Panc1 (cell line): ENCODE data around the gene CARM1. TPM values are rescaled to one million over a fixed set of nuclear protein-coding genes. Genes with fewer than 3 reads are reported as not detected.

Experiments
- ATAC-seq: fragments of 200-7000 bp; cut with Tn5 transposase; 2 replicates; pipeline ENCODE4 v1.9.1; 2020; ENCODE audit warnings: mild to moderate bottlenecking, moderate library complexity
- BruUV-seq: library from RNA; stranded (reverse); fragments of 400-500 nt; replicated peaks from 2 replicates; lab custom pipeline; 2021; lab: Mats Ljungman, UMichigan
- CTCF ChIA-PET: fragments of 300-600 bp; sonication (Branson Sonifier 250); formaldehyde crosslinking; loops from one replicate; lab custom pipeline; 2022; ENCODE audit warnings: antibody characterized with exemption; lab: Charles Lee
- POLR2A ChIA-PET: fragments of 300-600 bp; sonication (Branson Sonifier 250); formaldehyde crosslinking; loops from one replicate; lab custom pipeline; 2022; ENCODE audit warnings: antibody characterized with exemption; lab: Charles Lee
- DNase-seq: peaks from one replicate; pipeline ENCODE4 v3.0.0-alpha.2; 2010; ENCODE audit warnings: low read depth, low spot score
- H3K27ac ChIP-seq: 2 replicates; pipeline ENCODE4 v1.5.1; 2011; ENCODE audit warnings: mild to moderate bottlenecking, low read length, inconsistent platforms
- H3K27me3 ChIP-seq: fragments of 200-500 bp; sonication (Bioruptor generic); 2 replicates; pipeline ENCODE4 v1.6.0; 2014; ENCODE audit warnings: low read length, inconsistent platforms; ENCODE audit not compliant: control insufficient read depth, insufficient read depth
- H3K36me3 ChIP-seq: fragments of 200-500 bp; sonication (Bioruptor generic); 2 replicates; pipeline ENCODE4 v1.5.1; 2014; ENCODE audit warnings: inconsistent platforms, mild to moderate bottlenecking, low read length, moderate library complexity; ENCODE audit not compliant: control insufficient read depth, insufficient read depth
- H3K4me1 ChIP-seq: 2 replicates; pipeline ENCODE4 v1.5.1; 2011; ENCODE audit warnings: inconsistent platforms, mild to moderate bottlenecking, low read length, moderate library complexity; ENCODE audit not compliant: control insufficient read depth, insufficient read depth
- H3K4me3 ChIP-seq, 2 experiments: 2 replicates each; pipeline ENCODE4 v1.5.1; 2011 to 2012; ENCODE audit warnings: low read depth in 2 of 2, low read length in 2 of 2, mild to moderate bottlenecking in 2 of 2, inconsistent platforms in 1 of 2, moderate library complexity in 1 of 2
- H3K9me3 ChIP-seq: fragments of 200-500 bp; sonication (Bioruptor generic); 2 replicates; pipeline ENCODE4 v1.5.1; 2014; ENCODE audit warnings: low read depth, mild to moderate bottlenecking, inconsistent platforms, low read length, moderate library complexity; ENCODE audit not compliant: control insufficient read depth, insufficient read depth
- CTCF ChIP-seq: fragments of 450-650 bp; IDR thresholded peaks from 2 replicates; pipeline ENCODE4 v1.5.1; 2017; ENCODE audit warnings: mild to moderate bottlenecking
- POLR2AphosphoS5 ChIP-seq: IDR thresholded peaks from 2 replicates; pipeline ENCODE4 v1.6.1; 2012; ENCODE audit warnings: mild to moderate bottlenecking, low read depth, low read length, moderate library complexity
- SIN3A ChIP-seq: IDR thresholded peaks from 2 replicates; pipeline ENCODE4 v1.6.1; 2012; ENCODE audit warnings: low read depth, mild to moderate bottlenecking, low read length, moderate library complexity, borderline replicate concordance; ENCODE audit not compliant: insufficient read depth
- TCF7L2 ChIP-seq: IDR thresholded peaks from 2 replicates; pipeline ENCODE4 v1.6.1; 2011; ENCODE audit warnings: mild to moderate bottlenecking, low read depth, low read length, inconsistent platforms
- in situ Hi-C: cut with HindIII; loops from 2 replicates; pipeline ENCODE4 v1.10.0; 2016; ENCODE audit warnings: low sequenced_read_pairs, low pct_unique_long_range_greater_than_20kb
- intact Hi-C: fragments of 100-400 bp; cut with micrococcal nuclease; formaldehyde crosslinking; loops from one replicate; pipeline ENCODE4 v1.10.0; 2022; ENCODE audit not compliant: unreplicated experiment
- total RNA-seq: library from RNA; stranded (reverse); gene quantifications from one replicate; pipeline ENCODE4 v1.2.1, GENCODE V29; 2021; ENCODE audit not compliant: unreplicated experiment
- TF ChIP-seq, protein P1 (sequence below), 2 experiments: IDR thresholded peaks; 2 replicates each; pipeline ENCODE4 v1.6.1; 2011 to 2012; ENCODE audit warnings: low read depth in 2 of 2, control low read depth in 1 of 2, low read length in 1 of 2, mild to moderate bottlenecking in 1 of 2, moderate library complexity in 1 of 2; ENCODE audit not compliant: insufficient read depth in 1 of 2

Gene CARM1
- total RNA-seq, 1 experiment from 2014 or later, result 44.9 TPM

DNA sequence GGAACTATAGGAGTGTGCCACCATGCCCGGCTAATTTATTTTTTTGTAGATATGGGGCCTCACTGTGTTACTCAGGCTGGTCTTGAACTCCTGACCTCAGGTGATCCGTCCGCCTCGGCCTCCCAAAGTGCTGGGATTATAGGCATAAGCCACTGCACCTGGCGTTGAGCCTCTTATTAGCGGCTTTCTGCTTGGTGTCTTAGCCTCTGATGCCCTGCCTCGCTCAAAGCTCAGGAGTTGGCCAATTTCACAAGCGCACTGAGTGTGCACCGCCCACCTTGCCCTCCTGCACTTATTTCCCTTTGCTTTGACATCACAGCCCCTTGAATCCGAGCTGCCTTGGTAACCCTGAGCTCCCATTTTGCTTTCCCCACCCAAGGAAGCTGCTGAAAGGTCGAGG lies 47.0 kb downstream of the CARM1 start:
- Histone ChIP-seq H3K4me1 (no peaks in the 10 kb centered on the region; the same call in 1 of the 2 replicates), H3K4me3 (no peak overlapping the region), H3K9me3 (no peaks in the 10 kb centered on the region), H3K36me3 (no peaks in the 10 kb centered on the region), H3K27me3 (no peaks in the 10 kb centered on the region), H3K27ac (no peak overlapping the region)
- TF ChIP-seq CTCF, result no peak
- TF ChIP-seq SIN3A, result no peak
- TF ChIP-seq, protein P1, sequence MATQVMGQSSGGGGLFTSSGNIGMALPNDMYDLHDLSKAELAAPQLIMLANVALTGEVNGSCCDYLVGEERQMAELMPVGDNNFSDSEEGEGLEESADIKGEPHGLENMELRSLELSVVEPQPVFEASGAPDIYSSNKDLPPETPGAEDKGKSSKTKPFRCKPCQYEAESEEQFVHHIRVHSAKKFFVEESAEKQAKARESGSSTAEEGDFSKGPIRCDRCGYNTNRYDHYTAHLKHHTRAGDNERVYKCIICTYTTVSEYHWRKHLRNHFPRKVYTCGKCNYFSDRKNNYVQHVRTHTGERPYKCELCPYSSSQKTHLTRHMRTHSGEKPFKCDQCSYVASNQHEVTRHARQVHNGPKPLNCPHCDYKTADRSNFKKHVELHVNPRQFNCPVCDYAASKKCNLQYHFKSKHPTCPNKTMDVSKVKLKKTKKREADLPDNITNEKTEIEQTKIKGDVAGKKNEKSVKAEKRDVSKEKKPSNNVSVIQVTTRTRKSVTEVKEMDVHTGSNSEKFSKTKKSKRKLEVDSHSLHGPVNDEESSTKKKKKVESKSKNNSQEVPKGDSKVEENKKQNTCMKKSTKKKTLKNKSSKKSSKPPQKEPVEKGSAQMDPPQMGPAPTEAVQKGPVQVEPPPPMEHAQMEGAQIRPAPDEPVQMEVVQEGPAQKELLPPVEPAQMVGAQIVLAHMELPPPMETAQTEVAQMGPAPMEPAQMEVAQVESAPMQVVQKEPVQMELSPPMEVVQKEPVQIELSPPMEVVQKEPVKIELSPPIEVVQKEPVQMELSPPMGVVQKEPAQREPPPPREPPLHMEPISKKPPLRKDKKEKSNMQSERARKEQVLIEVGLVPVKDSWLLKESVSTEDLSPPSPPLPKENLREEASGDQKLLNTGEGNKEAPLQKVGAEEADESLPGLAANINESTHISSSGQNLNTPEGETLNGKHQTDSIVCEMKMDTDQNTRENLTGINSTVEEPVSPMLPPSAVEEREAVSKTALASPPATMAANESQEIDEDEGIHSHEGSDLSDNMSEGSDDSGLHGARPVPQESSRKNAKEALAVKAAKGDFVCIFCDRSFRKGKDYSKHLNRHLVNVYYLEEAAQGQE (IDR thresholded peaks at IDR 0.05; ENCODE audit: insufficient read depth in 1 of 2, low read depth in 2 of 2, low read length in 1 of 2), result no peak
- TF ChIP-seq TCF7L2, result no peak
- TF ChIP-seq POLR2AphosphoS5, result no peak
- DNase-seq (no peak), ATAC-seq (no peak)
- intact Hi-C loops (no loop called here), in situ Hi-C loops (no loop called here)
- CTCF ChIA-PET, result no interaction called here
- BruUV-seq, result no TSS peak
- POLR2A ChIA-PET, result no interaction called here

GRCh38 chr19:10919352-10920287 lies 48.3 kb downstream of the CARM1 start:
- Histone ChIP-seq H3K27ac (no peak overlapping the region), H3K4me3 (no peak overlapping the region), H3K9me3 (no peaks in the 10 kb centered on the region), H3K27me3 (no peaks in the 10 kb centered on the region), H3K4me1 (no peaks in the 10 kb centered on the region; the same call in 1 of the 2 replicates), H3K36me3 (no peaks in the 10 kb centered on the region)
- TF ChIP-seq TCF7L2 (no peak), SIN3A (no peak), CTCF (no peak), POLR2AphosphoS5 (no peak)
- TF ChIP-seq, protein P1 (IDR thresholded peaks at IDR 0.05; ENCODE audit: insufficient read depth in 1 of 2, low read depth in 2 of 2, low read length in 1 of 2), result no peak
- BruUV-seq, result no TSS peak
- ATAC-seq (no peak), DNase-seq (no peak)
- in situ Hi-C loops, result no loop called here
- ChIA-PET POLR2A (no interaction called here), CTCF (no interaction called here)
- intact Hi-C loops, result no loop called here
